ENCODE data around the gene SLA2.

- no peak for TF ChIP-seq HDAC2 (IDR thresholded peaks at IDR 0.05; ENCODE audit: borderline replicate concordance in 1 of 2, low read depth in 2 of 2, low read length in 2 of 2)
- TF ChIP-seq POLR2A (IDR thresholded peaks at IDR 0.05; ENCODE audit: control extremely low read depth in 1 of 2, low read depth in 2 of 2, low read length in 2 of 2): no peak
- TF ChIP-seq SIX5 (IDR thresholded peaks at IDR 0.05; ENCODE audit: low read depth, low read length): no peak
- no peak for TF ChIP-seq CTCF (IDR thresholded peaks at IDR 0.05; ENCODE audit: control extremely low read depth in 1 of 3, insufficient read depth in 1 of 3, low read depth in 1 of 3, low read length in 3 of 3)
- no peak for TF ChIP-seq JUND (IDR thresholded peaks at IDR 0.05; ENCODE audit: low read length)
- TF ChIP-seq EZH2 (IDR thresholded peaks at IDR 0.05; ENCODE audit: low read depth, low read length, severe bottlenecking): no peak
- no peak for TF ChIP-seq E2F6 (IDR thresholded peaks at IDR 0.05)
- no peak for TF ChIP-seq RXRA (IDR thresholded peaks at IDR 0.05; ENCODE audit: insufficient read depth, low read depth, low read length)
Observed at GRCh38 chr20:36682311-36682710, 36.3 kb upstream of the SLA2 start.
